Stomach (tissue), 9 donors: ENCODE data around the gene PYGM. TPM values are rescaled to one million over a fixed set of nuclear protein-coding genes. Genes with fewer than 3 reads are reported as not detected.

Source experiments
- DNase-seq, 2 donors: peaks; one replicate each; pipeline versions ENCODE4 v3.0.0 to v3.0.0-alpha.2; 2013 to 2019
- H3K27ac ChIP-seq, 5 donors: fragments of 200-600 bp in 4 of 5; sonication (generic) in 4 of 5; one replicate each; pipeline ENCODE4 v1.5.1; 2013 to 2019; ENCODE audit warnings: mild to moderate bottlenecking in 1 of 5, moderate library complexity in 1 of 5
- H3K27me3 ChIP-seq, 3 donors: fragments of 200-600 bp; sonication (generic); one replicate each; pipeline ENCODE4 v1.5.1; 2017 to 2019; ENCODE audit warnings: mixed run types in 1 of 3
- H3K36me3 ChIP-seq, 4 donors: fragments of 200-600 bp; sonication (generic); 1 replicate in 3 of 4; 2 replicates in 1 of 4; pipeline ENCODE4 v1.5.1; 2016 to 2019
- H3K4me1 ChIP-seq, 4 donors: fragments of 200-600 bp; sonication (generic); one replicate each; pipeline ENCODE4 v1.5.1; 2016 to 2019
- H3K4me3 ChIP-seq, 4 donors: fragments of 200-600 bp; sonication (generic) in 3 of 4; one replicate each; pipeline ENCODE4 v1.5.1; 2016 to 2019; ENCODE audit warnings: mild to moderate bottlenecking in 1 of 4
- H3K9me3 ChIP-seq, 4 donors: fragments of 200-600 bp; sonication (generic); one replicate each; pipeline ENCODE4 v1.5.1; 2016 to 2019
- EP300 ChIP-seq: sonication (generic); formaldehyde crosslinking; IDR thresholded peaks from one replicate; pipeline ENCODE4 v1.6.1; 2017; ENCODE audit warnings: antibody characterized with exemption
- POLR2A ChIP-seq, 4 donors: fragments of 450-650 bp; IDR thresholded peaks; one replicate each; pipeline ENCODE4 v1.6.1; 2016; ENCODE audit warnings: antibody characterized with exemption in 4 of 4, control low read depth in 2 of 4, mild to moderate bottlenecking in 1 of 4, moderate library complexity in 1 of 4
- POLR2AphosphoS5 ChIP-seq, 3 donors: sonication (generic); formaldehyde crosslinking; IDR thresholded peaks; one replicate each; pipeline ENCODE4 v1.6.1; 2016; ENCODE audit warnings: antibody characterized with exemption in 3 of 3
- WGBS, 5 donors: extraction: QIAGEN DNeasy Blood & Tissue Kit in 3 of 5; methylation state at CpG; one replicate each; pipeline versions ENCODE4 v1.1.5 to v1.1.7; 2013 to 2018; 5-methylcytosine and 5-hydroxymethylcytosine counted together
- intact Hi-C: fragments of 100-400 bp; cut with DNase I; formaldehyde crosslinking; loops from one replicate; pipeline ENCODE4 v1.15.1; 2023; ENCODE audit warnings: low total_unique reads
- polyA plus RNA-seq, 3 donors: library from polyadenylated mRNA; stranded (reverse); fragments of 200-250 nt; gene quantifications; one replicate each; pipeline ENCODE4 v1.2.3, GENCODE V29; 2013
- total RNA-seq, 5 donors: library from RNA; depleted of rRNA; stranded (reverse); fragments of >200 nt; gene quantifications; one replicate each; pipeline versions ENCODE4 v1.1.0 to v1.2.3, GENCODE V29; 2014 to 2016
- TF ChIP-seq, protein P1 (sequence below), 7 experiments: fragments of 450-650 bp in 4 of 7; fragments of 200-600 bp in 3 of 7; sonication (generic) in 3 of 7; IDR thresholded peaks; one replicate each; pipeline ENCODE4 v1.5.1; 2016 to 2019; ENCODE audit warnings: antibody characterized with exemption in 7 of 7, control low read depth in 2 of 7, mild to moderate bottlenecking in 1 of 7
- donor health status: healthy with polysubstance abuse.
- donor health status: Bipolar disorder and iron deficiency.
- donor health status: healthy.

PYGM gene
- total and polyA plus RNA-seq, 8 donors: 0.37 to 3.5 (median 1.8) TPM; not detected in 1

DNA sequence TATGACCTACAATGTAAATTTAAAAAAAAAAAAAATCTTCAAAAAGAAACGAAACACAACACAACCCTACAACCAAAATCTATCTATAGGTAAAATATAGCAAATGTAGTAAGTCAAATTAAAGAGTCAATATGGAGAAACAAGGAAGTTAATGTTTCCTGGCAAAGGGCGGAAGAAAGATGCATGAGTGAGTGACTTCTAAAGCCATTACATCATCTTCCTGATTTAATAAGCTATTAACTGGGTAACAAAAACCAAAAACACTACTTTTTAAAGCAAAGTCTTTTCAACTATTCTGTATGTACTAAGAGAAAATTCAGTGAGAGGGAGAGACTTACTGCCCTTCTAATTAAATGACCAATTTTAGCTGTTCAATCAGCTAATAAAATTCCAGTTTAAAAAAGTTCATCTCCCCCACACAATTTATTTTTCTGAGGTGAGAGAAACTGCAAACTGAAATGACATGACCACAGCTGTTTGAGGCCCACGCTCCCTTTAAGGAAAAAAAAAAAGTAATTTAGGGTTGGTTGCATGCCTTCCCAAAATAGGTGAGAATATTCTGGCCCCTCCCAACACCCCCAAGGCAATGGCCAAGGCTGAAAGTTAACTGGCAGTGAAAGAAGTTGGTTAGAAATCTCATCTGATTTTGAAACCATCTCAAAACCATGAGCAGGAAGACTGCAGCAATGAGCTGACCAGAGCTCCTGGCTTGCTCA lies 12.7 kb upstream of the PYGM start:
- WGBS, 5 donors: 54 to 62% (median 59%) methylated on average over 3 of the region's 3 CpGs
- no peak for DNase-seq
- H3K4me1 ChIP-seq: peaks cover 47 to 78% (median 62%) of the 10 kb centered on the region in 4 donors
- H3K27ac ChIP-seq: peak overlapping the region in 2 of 5 donors; percentile 63 to 68
- H3K36me3 ChIP-seq: peaks cover 93 to 100% (median 94%) of the 10 kb centered on the region in 4 donors
- intact Hi-C loops: no loop called here
- H3K4me3 ChIP-seq: no peak overlapping the region
- TF ChIP-seq, protein P1, sequence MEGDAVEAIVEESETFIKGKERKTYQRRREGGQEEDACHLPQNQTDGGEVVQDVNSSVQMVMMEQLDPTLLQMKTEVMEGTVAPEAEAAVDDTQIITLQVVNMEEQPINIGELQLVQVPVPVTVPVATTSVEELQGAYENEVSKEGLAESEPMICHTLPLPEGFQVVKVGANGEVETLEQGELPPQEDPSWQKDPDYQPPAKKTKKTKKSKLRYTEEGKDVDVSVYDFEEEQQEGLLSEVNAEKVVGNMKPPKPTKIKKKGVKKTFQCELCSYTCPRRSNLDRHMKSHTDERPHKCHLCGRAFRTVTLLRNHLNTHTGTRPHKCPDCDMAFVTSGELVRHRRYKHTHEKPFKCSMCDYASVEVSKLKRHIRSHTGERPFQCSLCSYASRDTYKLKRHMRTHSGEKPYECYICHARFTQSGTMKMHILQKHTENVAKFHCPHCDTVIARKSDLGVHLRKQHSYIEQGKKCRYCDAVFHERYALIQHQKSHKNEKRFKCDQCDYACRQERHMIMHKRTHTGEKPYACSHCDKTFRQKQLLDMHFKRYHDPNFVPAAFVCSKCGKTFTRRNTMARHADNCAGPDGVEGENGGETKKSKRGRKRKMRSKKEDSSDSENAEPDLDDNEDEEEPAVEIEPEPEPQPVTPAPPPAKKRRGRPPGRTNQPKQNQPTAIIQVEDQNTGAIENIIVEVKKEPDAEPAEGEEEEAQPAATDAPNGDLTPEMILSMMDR (IDR thresholded peaks at IDR 0.05): no peak
- TF ChIP-seq EP300: no peak
- no peak for TF ChIP-seq POLR2A (IDR thresholded peaks at IDR 0.05)
- TF ChIP-seq POLR2AphosphoS5 (IDR thresholded peaks at IDR 0.05): no peak
- no peaks in the 10 kb centered on the region for H3K9me3 ChIP-seq
- H3K27me3 ChIP-seq: no peaks in the 10 kb centered on the region

DNA sequence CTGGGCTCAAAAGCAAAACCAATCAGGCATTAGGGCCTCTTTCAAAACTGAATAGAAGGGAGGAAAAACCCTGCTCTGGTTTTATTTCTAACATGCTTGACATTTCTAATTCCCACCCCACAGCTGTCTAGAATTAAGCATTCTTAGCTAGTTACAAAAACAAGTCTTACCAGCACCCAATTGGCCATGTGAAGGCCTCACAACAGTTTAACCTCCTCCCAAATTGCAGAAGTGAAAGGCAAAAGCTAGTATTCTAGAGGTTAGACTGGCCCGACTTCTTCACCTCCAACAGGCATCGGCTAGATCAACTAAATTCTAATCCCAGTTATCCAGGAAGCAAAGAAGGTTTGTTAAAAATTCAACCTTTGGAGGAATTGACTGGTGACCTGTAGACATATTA lies 12.1 kb upstream of the PYGM start:
- Histone ChIP-seq H3K4me1 (peaks cover 43 to 80% (median 59%) of the 10 kb centered on the region in 4 donors), H3K27me3 (no peaks in the 10 kb centered on the region), H3K9me3 (no peaks in the 10 kb centered on the region), H3K27ac (peak overlapping the region in 2 of 5 donors; percentile 63 to 68), H3K36me3 (peaks cover 99 to 100% (median 100%) of the 10 kb centered on the region in 4 donors), H3K4me3 (no peak overlapping the region)
- DNase-seq: no peak
- WGBS, 5 donors: 75 to 97% (median 84%) methylated on average over 2 of the region's 2 CpGs
- intact Hi-C loops: no loop called here
- TF ChIP-seq POLR2AphosphoS5 (IDR thresholded peaks at IDR 0.05) (no peak), POLR2A (IDR thresholded peaks at IDR 0.05) (no peak), EP300 (no peak)
- TF ChIP-seq, protein P1 (IDR thresholded peaks at IDR 0.05): no peak

DNA sequence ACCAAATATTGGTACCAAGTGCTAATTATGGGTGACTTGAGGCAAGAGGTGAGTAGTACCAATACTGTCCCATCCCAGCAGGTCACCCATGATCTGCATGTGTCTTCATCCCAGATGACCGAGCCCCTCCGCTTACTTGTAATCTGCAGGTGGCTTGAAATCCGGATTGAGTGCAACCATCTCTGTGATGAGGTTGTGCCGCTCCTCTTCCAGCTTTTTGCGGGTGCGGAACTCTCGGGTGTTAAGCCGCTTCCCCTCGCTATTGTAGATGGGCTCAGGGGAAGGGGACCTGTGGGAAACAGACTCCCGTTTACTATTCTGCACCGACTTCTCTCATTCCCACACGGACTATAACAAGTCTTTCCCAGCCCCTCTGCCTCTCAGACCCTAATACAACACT lies 10.3 kb upstream of the PYGM start:
- DNase-seq: no peak
- Histone ChIP-seq H3K9me3 (no peaks in the 10 kb centered on the region), H3K4me1 (peaks cover 33 to 80% (median 48%) of the 10 kb centered on the region in 4 donors), H3K27me3 (no peaks in the 10 kb centered on the region), H3K36me3 (peaks cover 100% of the 10 kb centered on the region in 4 donors), H3K27ac (no peak overlapping the region), H3K4me3 (no peak overlapping the region)
- TF ChIP-seq, protein P1 (IDR thresholded peaks at IDR 0.05): no peak
- TF ChIP-seq EP300 (no peak), POLR2AphosphoS5 (IDR thresholded peaks at IDR 0.05) (no peak), POLR2A (IDR thresholded peaks at IDR 0.05) (no peak)
- intact Hi-C loops: no loop called here
- WGBS, 5 donors: 93 to 96% (median 94%) methylated on average over 12 of the region's 12 CpGs

DNA sequence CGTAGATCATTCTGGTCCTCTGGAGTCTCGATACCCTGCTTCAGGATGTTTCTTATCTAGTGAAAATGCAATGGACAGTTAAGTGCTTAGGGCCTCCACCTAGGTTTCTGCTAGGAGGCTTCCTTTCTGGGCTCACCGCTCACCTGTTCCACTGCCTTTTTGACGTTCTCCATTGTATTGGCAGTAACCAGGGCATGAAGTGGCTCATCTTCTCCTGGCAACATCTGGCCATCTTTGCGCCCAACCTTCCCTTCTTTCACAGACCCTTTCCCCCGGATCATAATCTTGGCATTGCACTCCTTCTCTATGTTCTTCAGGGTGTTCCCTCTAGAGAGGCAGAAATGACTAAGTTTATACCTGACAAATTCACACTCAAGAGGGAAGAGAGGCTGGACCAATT lies 9.5 kb upstream of the PYGM start:
- 81 to 93% (median 91%) methylated on average over 6 of the region's 6 CpGs for WGBS, 5 donors
- TF ChIP-seq POLR2AphosphoS5 (IDR thresholded peaks at IDR 0.05) (no peak), POLR2A (IDR thresholded peaks at IDR 0.05) (no peak), EP300 (no peak)
- TF ChIP-seq, protein P1 (IDR thresholded peaks at IDR 0.05): no peak
- intact Hi-C loops: no loop called here
- no peaks in the 10 kb centered on the region for H3K27me3 ChIP-seq
- peaks cover 34 to 80% (median 48%) of the 10 kb centered on the region in 4 donors for H3K4me1 ChIP-seq
- peaks cover 100% of the 10 kb centered on the region in 4 donors for H3K36me3 ChIP-seq
- peak overlapping the region in 1 of 5 donors; percentile 20 for H3K27ac ChIP-seq
- H3K4me3 ChIP-seq: no peak overlapping the region
- no peak for DNase-seq
- H3K9me3 ChIP-seq: no peaks in the 10 kb centered on the region
